ENCODE results near the gene CEP97.
"Not testable (repeated sequence)": the region's sequence is repeated elsewhere in the genome, so short reads cannot be mapped to it uniquely, and the experiment has no call there.

The CEP97 gene

GRCh38 chr3:101701696-101702634, 22.4 kb upstream of the CEP97 start:
- in situ Hi-C loops (cut with HindIII; ENCODE audit: low pct_ligation_motif_present, low pct_unique_long_range_greater_than_20kb, low sequenced_read_pairs) = no loop called here
- no peak for DNase-seq

- in situ Hi-C loops (cut with HindIII; ENCODE audit: low pct_ligation_motif_present, low pct_unique_long_range_greater_than_20kb, low sequenced_read_pairs) = no loop called here
- no peak for DNase-seq
Measured at GRCh38 chr3:101702726-101703125, 21.7 kb upstream of the CEP97 start.

GRCh38 chr3:101703169-101703568, 21.2 kb upstream of the CEP97 start:
- in situ Hi-C loops (cut with HindIII; ENCODE audit: low pct_ligation_motif_present, low pct_unique_long_range_greater_than_20kb, low sequenced_read_pairs) = no loop called here
- DNase-seq = no peak

- DNase-seq; in situ Hi-C loops (cut with HindIII; ENCODE audit: low pct_ligation_motif_present, low pct_unique_long_range_greater_than_20kb, low sequenced_read_pairs): not testable (repeated sequence)
Measured at GRCh38 chr3:101704639-101705038, 19.8 kb upstream of the CEP97 start.

GRCh38 chr3:101709126-101709525, 15.3 kb upstream of the CEP97 start:
- no peak for DNase-seq
- in situ Hi-C loops (cut with HindIII; ENCODE audit: low pct_ligation_motif_present, low pct_unique_long_range_greater_than_20kb, low sequenced_read_pairs) = no loop called here

- in situ Hi-C loops (cut with HindIII; ENCODE audit: low pct_ligation_motif_present, low pct_unique_long_range_greater_than_20kb, low sequenced_read_pairs) = no loop called here
- no peak for DNase-seq
Measured at GRCh38 chr3:101718455-101718854, 6.0 kb upstream of the CEP97 start.

- DNase-seq = no peak
- in situ Hi-C loops (cut with HindIII; ENCODE audit: low pct_ligation_motif_present, low pct_unique_long_range_greater_than_20kb, low sequenced_read_pairs) = no loop called here
Measured at GRCh38 chr3:101719604-101720185, 4.7 kb upstream of the CEP97 start.

GRCh38 chr3:101720851-101721840, 3.3 kb upstream of the CEP97 start:
- in situ Hi-C loops (cut with HindIII; ENCODE audit: low pct_ligation_motif_present, low pct_unique_long_range_greater_than_20kb, low sequenced_read_pairs) = no loop called here
- no peak for DNase-seq

- in situ Hi-C loops (cut with HindIII; ENCODE audit: low pct_ligation_motif_present, low pct_unique_long_range_greater_than_20kb, low sequenced_read_pairs) = no loop called here
- DNase-seq = no peak
Measured at GRCh38 chr3:101722394-101723173, 1.8 kb upstream of the CEP97 start.

- in situ Hi-C loops (cut with HindIII; ENCODE audit: low pct_ligation_motif_present, low pct_unique_long_range_greater_than_20kb, low sequenced_read_pairs) = no loop called here
- peak; percentile 31 for DNase-seq
Measured at GRCh38 chr3:101725194-101725889, 928 bp downstream of the CEP97 start.

GRCh38 chr3:101725890-101726275, 1.5 kb downstream of the CEP97 start:
- in situ Hi-C loops (cut with HindIII; ENCODE audit: low pct_ligation_motif_present, low pct_unique_long_range_greater_than_20kb, low sequenced_read_pairs) = no loop called here
- no peak for DNase-seq

GRCh38 chr3:101729586-101729985, 5.2 kb downstream of the CEP97 start:
- no peak for DNase-seq
- in situ Hi-C loops (cut with HindIII; ENCODE audit: low pct_ligation_motif_present, low pct_unique_long_range_greater_than_20kb, low sequenced_read_pairs) = no loop called here

- DNase-seq = no peak
Measured at GRCh38 chr3:101730839-101731238, 6.4 kb downstream of the CEP97 start.

GRCh38 chr3:101732240-101732641, 7.8 kb downstream of the CEP97 start:
- in situ Hi-C loops (cut with HindIII; ENCODE audit: low pct_ligation_motif_present, low pct_unique_long_range_greater_than_20kb, low sequenced_read_pairs) = no loop called here
- DNase-seq = no peak

More at GRCh38 chr3:101730839-101731238, 6.4 kb downstream of the CEP97 start:
- in situ Hi-C loops (cut with HindIII; ENCODE audit: low pct_ligation_motif_present, low pct_unique_long_range_greater_than_20kb, low sequenced_read_pairs) = no loop called here

GRCh38 chr3:101735833-101736232, 11.4 kb downstream of the CEP97 start:
- in situ Hi-C loops (cut with HindIII; ENCODE audit: low pct_ligation_motif_present, low pct_unique_long_range_greater_than_20kb, low sequenced_read_pairs) = no loop called here
- DNase-seq = no peak

- DNase-seq; in situ Hi-C loops (cut with HindIII; ENCODE audit: low pct_ligation_motif_present, low pct_unique_long_range_greater_than_20kb, low sequenced_read_pairs): not testable (repeated sequence)
Measured at GRCh38 chr3:101741914-101742313, 17.5 kb downstream of the CEP97 start.

- in situ Hi-C loops (cut with HindIII; ENCODE audit: low pct_ligation_motif_present, low pct_unique_long_range_greater_than_20kb, low sequenced_read_pairs) = no loop called here
- no peak for DNase-seq
Measured at GRCh38 chr3:101744811-101745210, 20.4 kb downstream of the CEP97 start.

GRCh38 chr3:101745934-101746333, 21.5 kb downstream of the CEP97 start:
- DNase-seq = not testable (repeated sequence)

More at GRCh38 chr3:101745934-101746333, 21.5 kb downstream of the CEP97 start:
- in situ Hi-C loops (cut with HindIII; ENCODE audit: low pct_ligation_motif_present, low pct_unique_long_range_greater_than_20kb, low sequenced_read_pairs) = not testable (repeated sequence)

All from ACHN (cell line).